Activated CD8-positive, alpha-beta memory T cell treated with anti-CD3 and anti-CD28 coated beads, Interleukin-2, amount 10 ng/mL, durations not matched to agents 7 days and 5 days (primary cell): ENCODE results near the gene ATP2B2. TPM values are rescaled to one million over a fixed set of nuclear protein-coding genes. Genes with fewer than 3 reads are reported as not detected.

Source experiments
- ATAC-seq: fragments of 150-1000 bp; cut with Tn5 transposase; one replicate; pipeline ENCODE4 v1.10.0; 2021; ENCODE audit warnings: moderate library complexity
- CTCF ChIA-PET: fragments of 350-600 bp; sonication (Branson Sonifier 250); formaldehyde crosslinking; loops from one replicate; lab custom pipeline; 2021; ENCODE audit warnings: antibody characterized with exemption; lab: Charles Lee
- DNase-seq: peaks from one replicate; pipeline ENCODE4 v3.0.0-alpha.2; 2020
- H3K27ac Mint-ChIP-seq: one replicate; pipeline ENCODE4 v1.8.0; 2021; ENCODE audit warnings: mild to moderate bottlenecking, mixed read lengths
- H3K27me3 Mint-ChIP-seq: one replicate; pipeline ENCODE4 v1.8.0; 2021; ENCODE audit warnings: mixed read lengths
- H3K36me3 Mint-ChIP-seq: one replicate; pipeline ENCODE4 v1.8.0; 2021; ENCODE audit warnings: mild to moderate bottlenecking, mixed read lengths
- H3K4me1 Mint-ChIP-seq: one replicate; pipeline ENCODE4 v1.8.0; 2021; ENCODE audit warnings: mixed read lengths
- H3K4me3 Mint-ChIP-seq: one replicate; pipeline ENCODE4 v1.8.0; 2021; ENCODE audit warnings: mild to moderate bottlenecking, moderate library complexity, mixed read lengths
- H3K9me3 Mint-ChIP-seq: one replicate; pipeline ENCODE4 v1.8.0; 2022; ENCODE audit warnings: low read depth, mixed read lengths
- total RNA-seq, 2 experiments: library from RNA; stranded (reverse); gene quantifications; one replicate each; pipeline ENCODE4 v1.2.3, GENCODE V29; 2021

ATP2B2 gene
- total RNA-seq, 2 experiments from 2014 or later, result not detected

- no peak for ATAC-seq
- H3K27me3 Mint-ChIP-seq, result no peaks in the 10 kb centered on the region
- DNase-seq, result no peak
- H3K9me3 Mint-ChIP-seq, result no peaks in the 10 kb centered on the region
- H3K4me1 Mint-ChIP-seq, result no peaks in the 10 kb centered on the region
- no peak overlapping the region for H3K4me3 Mint-ChIP-seq
- H3K36me3 Mint-ChIP-seq, result no peaks in the 10 kb centered on the region
- no peak overlapping the region for H3K27ac Mint-ChIP-seq
- CTCF ChIA-PET, result no interaction called here
Observed at GRCh38 chr3:10462641-10463532, 42.5 kb downstream of the ATP2B2 start.

- Mint-ChIP-seq H3K27ac (no peak overlapping the region), H3K36me3 (no peaks in the 10 kb centered on the region), H3K4me3 (no peak overlapping the region), H3K27me3 (no peaks in the 10 kb centered on the region), H3K9me3 (no peaks in the 10 kb centered on the region), H3K4me1 (no peaks in the 10 kb centered on the region)
- ATAC-seq (no peak), DNase-seq (no peak)
- CTCF ChIA-PET, result interaction anchor here (1.3 kb wide), 1 partner anchor 277 kb away, joined by 4 read pairs; no protein-coding TSS in a partner anchor
Observed at GRCh38 chr3:10460951-10461545, 44.3 kb downstream of the ATP2B2 start.

GRCh38 chr3:10459954-10460754 is 45.2 kb downstream of the ATP2B2 start:
- Mint-ChIP-seq H3K36me3 (no peaks in the 10 kb centered on the region), H3K4me1 (no peaks in the 10 kb centered on the region), H3K4me3 (no peak overlapping the region), H3K27me3 (no peaks in the 10 kb centered on the region), H3K9me3 (no peaks in the 10 kb centered on the region), H3K27ac (no peak overlapping the region)
- CTCF ChIA-PET, result interaction anchor here (1.3 kb wide), 1 partner anchor 278 kb away, joined by 4 read pairs; no protein-coding TSS in a partner anchor
- peak; percentile 84 for DNase-seq
- peak; percentile 94 for ATAC-seq

- CTCF ChIA-PET, result no interaction called here
- no peaks in the 10 kb centered on the region for H3K4me1 Mint-ChIP-seq
- no peaks in the 10 kb centered on the region for H3K9me3 Mint-ChIP-seq
- H3K36me3 Mint-ChIP-seq, result no peaks in the 10 kb centered on the region
- peaks cover 8% of the 10 kb centered on the region for H3K27me3 Mint-ChIP-seq
- H3K4me3 Mint-ChIP-seq, result no peak overlapping the region
- DNase-seq, result no peak
- H3K27ac Mint-ChIP-seq, result no peak overlapping the region
- no peak for ATAC-seq
Observed at GRCh38 chr3:10457560-10457959, 47.8 kb downstream of the ATP2B2 start.

- DNase-seq (no peak), ATAC-seq (no peak)
- Mint-ChIP-seq H3K9me3 (no peaks in the 10 kb centered on the region), H3K36me3 (no peaks in the 10 kb centered on the region), H3K27ac (no peak overlapping the region), H3K4me1 (no peaks in the 10 kb centered on the region), H3K4me3 (no peak overlapping the region), H3K27me3 (peaks cover 11% of the 10 kb centered on the region)
- CTCF ChIA-PET, result no interaction called here
Observed at GRCh38 chr3:10456981-10457380, 48.4 kb downstream of the ATP2B2 start.

GRCh38 chr3:10455545-10455914 is 49.9 kb downstream of the ATP2B2 start:
- no peak overlapping the region for H3K27ac Mint-ChIP-seq
- peaks cover 13% of the 10 kb centered on the region for H3K27me3 Mint-ChIP-seq
- no peak overlapping the region for H3K4me3 Mint-ChIP-seq
- H3K36me3 Mint-ChIP-seq, result no peaks in the 10 kb centered on the region
- no peaks in the 10 kb centered on the region for H3K9me3 Mint-ChIP-seq
- H3K4me1 Mint-ChIP-seq, result no peaks in the 10 kb centered on the region
- CTCF ChIA-PET, result no interaction called here
- no peak for ATAC-seq
- no peak for DNase-seq

- Mint-ChIP-seq H3K4me1 (no peaks in the 10 kb centered on the region), H3K9me3 (no peaks in the 10 kb centered on the region), H3K27ac (no peak overlapping the region), H3K27me3 (peaks cover 13% of the 10 kb centered on the region), H3K4me3 (no peak overlapping the region), H3K36me3 (no peaks in the 10 kb centered on the region)
- CTCF ChIA-PET, result no interaction called here
- DNase-seq, result no peak
- no peak for ATAC-seq
Observed at GRCh38 chr3:10454907-10455544, 50.4 kb downstream of the ATP2B2 start.

GRCh38 chr3:10453431-10454163 is 51.8 kb downstream of the ATP2B2 start:
- H3K36me3 Mint-ChIP-seq, result no peaks in the 10 kb centered on the region
- DNase-seq (no peak), ATAC-seq (no peak)
- no peaks in the 10 kb centered on the region for H3K4me1 Mint-ChIP-seq
- no peaks in the 10 kb centered on the region for H3K9me3 Mint-ChIP-seq
- CTCF ChIA-PET, result no interaction called here
- no peak overlapping the region for H3K27ac Mint-ChIP-seq
- no peak overlapping the region for H3K4me3 Mint-ChIP-seq
- peaks cover 13% of the 10 kb centered on the region for H3K27me3 Mint-ChIP-seq

GRCh38 chr3:10450494-10451440 is 54.6 kb downstream of the ATP2B2 start:
- Mint-ChIP-seq H3K27ac (no peak overlapping the region), H3K4me3 (no peak overlapping the region), H3K27me3 (peaks cover 18% of the 10 kb centered on the region), H3K9me3 (no peaks in the 10 kb centered on the region), H3K4me1 (no peaks in the 10 kb centered on the region), H3K36me3 (no peaks in the 10 kb centered on the region)
- ATAC-seq, result no peak
- DNase-seq, result no peak
- CTCF ChIA-PET, result no interaction called here

GRCh38 chr3:10449436-10449835 is 56.0 kb downstream of the ATP2B2 start:
- no peak for DNase-seq
- no peak for ATAC-seq
- CTCF ChIA-PET, result no interaction called here

GRCh38 chr3:10448544-10448943 is 56.8 kb downstream of the ATP2B2 start:
- Mint-ChIP-seq H3K4me3 (no peak overlapping the region), H3K27ac (no peak overlapping the region), H3K9me3 (no peaks in the 10 kb centered on the region), H3K36me3 (no peaks in the 10 kb centered on the region), H3K4me1 (no peaks in the 10 kb centered on the region), H3K27me3 (peaks cover 15% of the 10 kb centered on the region)
- ATAC-seq (no peak), DNase-seq (no peak)
- CTCF ChIA-PET, result no interaction called here

More at GRCh38 chr3:10449436-10449835, 56.0 kb downstream of the ATP2B2 start:
- Mint-ChIP-seq H3K4me3 (no peak overlapping the region), H3K27ac (no peak overlapping the region), H3K4me1 (no peaks in the 10 kb centered on the region), H3K27me3 (peaks cover 16% of the 10 kb centered on the region), H3K9me3 (no peaks in the 10 kb centered on the region), H3K36me3 (no peaks in the 10 kb centered on the region)
